Chondrocyte (in vitro differentiated cells): Measurements from ENCODE around the gene ZNF518A. TPM values are rescaled to one million over a fixed set of nuclear protein-coding genes. Genes with fewer than 3 reads are reported as not detected.

Experiments
- DNase-seq: peaks from one replicate; pipeline ENCODE4 v3.0.0; 2021; ENCODE audit warnings: mixed read lengths, low spot score
- H3K27ac Mint-ChIP-seq: one replicate; pipeline ENCODE4 v1.8.0; 2021; ENCODE audit warnings: mild to moderate bottlenecking, moderate library complexity, mixed read lengths; ENCODE audit not compliant: unreplicated experiment
- H3K27me3 Mint-ChIP-seq: 2 replicates; pipeline ENCODE4 v1.8.0; 2021; ENCODE audit warnings: low read depth, mixed read lengths
- H3K36me3 Mint-ChIP-seq: 2 replicates; pipeline ENCODE4 v1.8.0; 2021; ENCODE audit warnings: low read depth, mixed read lengths
- H3K4me1 Mint-ChIP-seq: 2 replicates; pipeline ENCODE4 v1.8.0; 2021; ENCODE audit warnings: low read depth, mild to moderate bottlenecking, mixed read lengths
- H3K4me3 Mint-ChIP-seq: one replicate; pipeline ENCODE4 v1.8.0; 2021; ENCODE audit warnings: mild to moderate bottlenecking, moderate library complexity, mixed read lengths; ENCODE audit not compliant: unreplicated experiment
- H3K9me3 Mint-ChIP-seq: 2 replicates; pipeline ENCODE4 v1.8.0; 2021; ENCODE audit warnings: low read depth, mixed read lengths
- CTCF ChIP-seq: fragments of 200-600 bp; sonication (generic); IDR thresholded peaks from 2 replicates; pipeline ENCODE4 v1.5.0; 2021; ENCODE audit warnings: antibody characterized with exemption, mild to moderate bottlenecking, moderate library complexity
- total RNA-seq: library from RNA; stranded (reverse); gene quantifications from 3 replicates; pipeline ENCODE4 v1.2.1, GENCODE V29; 2021

ZNF518A gene
- total RNA-seq, 1 donor from 2014 or later, result 10.9 TPM

GRCh38 chr10:96168546-96168945, 38.4 kb downstream of the ZNF518A start:
- no peak overlapping the region for H3K27ac Mint-ChIP-seq
- H3K4me3 Mint-ChIP-seq, result no peak overlapping the region
- DNase-seq, result no peak
- H3K4me1 Mint-ChIP-seq, result no peaks in the 10 kb centered on the region
- H3K9me3 Mint-ChIP-seq, result peaks cover 52% of the 10 kb centered on the region
- no peaks in the 10 kb centered on the region for H3K27me3 Mint-ChIP-seq
- no peak for TF ChIP-seq CTCF
- H3K36me3 Mint-ChIP-seq, result peaks cover 19% of the 10 kb centered on the region

DNA sequence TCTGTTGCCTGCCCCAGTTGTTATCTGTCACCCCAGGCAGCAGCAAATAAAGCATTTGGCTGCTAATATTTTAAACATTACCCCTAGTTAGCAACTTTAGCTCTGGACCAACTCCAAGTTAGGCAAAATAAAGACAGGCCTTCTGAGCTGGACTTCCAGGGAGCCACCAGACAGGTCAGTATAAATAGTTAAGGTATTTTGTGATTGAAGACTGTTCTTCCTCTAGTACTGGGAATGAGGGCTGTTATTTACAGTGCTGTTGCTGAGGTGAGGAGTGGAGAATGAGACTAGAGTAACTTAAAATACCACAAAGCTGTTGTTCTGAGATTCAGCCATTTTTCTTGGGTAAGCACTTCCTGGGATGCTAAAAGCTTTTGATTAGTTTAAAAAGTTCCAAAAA, 40.1 kb downstream of the ZNF518A start:
- H3K36me3 Mint-ChIP-seq, result peaks cover 14% of the 10 kb centered on the region
- no peak for TF ChIP-seq CTCF

GRCh38 chr10:96172666-96173065, 42.6 kb downstream of the ZNF518A start:
- peaks cover 64% of the 10 kb centered on the region for H3K9me3 Mint-ChIP-seq
- H3K4me3 Mint-ChIP-seq, result no peak overlapping the region

More for the DNA sequence above, 40.1 kb downstream of the ZNF518A start:
- Mint-ChIP-seq H3K27me3 (no peaks in the 10 kb centered on the region), H3K9me3 (peaks cover 60% of the 10 kb centered on the region), H3K4me1 (no peaks in the 10 kb centered on the region), H3K4me3 (no peak overlapping the region), H3K27ac (no peak overlapping the region)
- DNase-seq, result no peak

GRCh38 chr10:96176985-96177384, 46.9 kb downstream of the ZNF518A start:
- no peak for DNase-seq
- TF ChIP-seq CTCF, result no peak
- Mint-ChIP-seq H3K36me3 (peaks cover 4% of the 10 kb centered on the region), H3K27ac (no peak overlapping the region), H3K9me3 (peaks cover 56% of the 10 kb centered on the region), H3K4me1 (no peaks in the 10 kb centered on the region), H3K27me3 (peaks cover 4% of the 10 kb centered on the region), H3K4me3 (no peak overlapping the region)

More at GRCh38 chr10:96172666-96173065, 42.6 kb downstream of the ZNF518A start:
- no peak for TF ChIP-seq CTCF
- DNase-seq, result no peak
- Mint-ChIP-seq H3K27ac (no peak overlapping the region), H3K27me3 (no peaks in the 10 kb centered on the region), H3K4me1 (no peaks in the 10 kb centered on the region), H3K36me3 (peaks cover 8% of the 10 kb centered on the region)

GRCh38 chr10:96188421-96188820, 58.3 kb downstream of the ZNF518A start:
- no peak overlapping the region for H3K4me3 Mint-ChIP-seq
- peaks cover 15% of the 10 kb centered on the region for H3K9me3 Mint-ChIP-seq
- peak overlapping the region; percentile 79 for H3K27ac Mint-ChIP-seq
- H3K27me3 Mint-ChIP-seq, result no peaks in the 10 kb centered on the region
- no peak for DNase-seq
- H3K36me3 Mint-ChIP-seq, result peaks cover 9% of the 10 kb centered on the region
- H3K4me1 Mint-ChIP-seq, result peaks cover 24% of the 10 kb centered on the region
- TF ChIP-seq CTCF, result no peak
